OCI-LY7 (cell line): ENCODE measurements around the gene CEP112. TPM values are rescaled to one million over a fixed set of nuclear protein-coding genes. Genes with fewer than 3 reads are reported as not detected.
A peak's percentile ranks its signal among the peaks of the same experiment; 100 is the strongest.

ENCODE experiments used
- BruUV-seq: library from RNA; stranded (reverse); fragments of 400-500 nt; replicated peaks from 2 replicates; lab custom pipeline; 2021; lab: Mats Ljungman, UMichigan
- CTCF ChIA-PET: fragments of 300-600 bp; sonication (Branson Sonifier 250); formaldehyde crosslinking; loops from one replicate; lab custom pipeline; 2022; ENCODE audit warnings: antibody characterized with exemption; ENCODE audit not compliant: unreplicated experiment; lab: Charles Lee
- POLR2A ChIA-PET: fragments of 300-600 bp; sonication (Branson Sonifier 250); formaldehyde crosslinking; loops from one replicate; lab custom pipeline; 2022; ENCODE audit warnings: antibody characterized with exemption; lab: Charles Lee
- DNase-seq: peaks from one replicate; pipeline ENCODE4 v3.0.0-alpha.2; 2015; ENCODE audit warnings: low spot score
- H2AFZ ChIP-seq: fragments of 200-600 bp; sonication (generic), shearing (Covaris generic); 2 replicates; pipeline ENCODE4 v1.6.1; 2014; ENCODE audit warnings: mild to moderate bottlenecking, antibody characterized with exemption, low read length, moderate library complexity
- H3K27ac ChIP-seq: fragments of 200-600 bp; sonication (generic); 2 replicates; pipeline ENCODE4 v1.5.1; 2014; ENCODE audit warnings: mixed run types, low read depth, mild to moderate bottlenecking, moderate library complexity, low read length, inconsistent platforms; ENCODE audit not compliant: poor library complexity, severe bottlenecking
- H3K36me3 ChIP-seq: fragments of 200-600 bp; sonication (generic); 2 replicates; pipeline ENCODE4 v1.6.1; 2014; ENCODE audit warnings: mild to moderate bottlenecking, antibody characterized with exemption, low read length, moderate library complexity, mixed read lengths; ENCODE audit not compliant: insufficient read depth
- H3K4me1 ChIP-seq: fragments of 200-600 bp; sonication (generic); 2 replicates; pipeline ENCODE4 v1.5.1; 2014; ENCODE audit warnings: mild to moderate bottlenecking, low read length; ENCODE audit not compliant: insufficient read depth, poor library complexity, severe bottlenecking
- H3K4me2 ChIP-seq: fragments of 200-600 bp; sonication (generic); 2 replicates; pipeline ENCODE4 v1.6.1; 2014; ENCODE audit warnings: mild to moderate bottlenecking, low read length
- H3K4me3 ChIP-seq: fragments of 200-600 bp; sonication (generic); 2 replicates; pipeline ENCODE4 v1.5.1; 2014; ENCODE audit warnings: mild to moderate bottlenecking, low read depth, low read length; ENCODE audit not compliant: poor library complexity, severe bottlenecking
- H3K79me2 ChIP-seq: fragments of 200-600 bp; sonication (generic); 2 replicates; pipeline ENCODE4 v1.6.1; 2016; ENCODE audit warnings: low read depth, mild to moderate bottlenecking, low read length, moderate library complexity, mixed read lengths; ENCODE audit not compliant: insufficient read depth
- H3K9me2 ChIP-seq: fragments of 200-600 bp; sonication (generic); 2 replicates; pipeline ENCODE4 v1.6.1; 2016; ENCODE audit warnings: mild to moderate bottlenecking, low read length, mixed read lengths; ENCODE audit not compliant: insufficient read depth
- H3K9me3 ChIP-seq: fragments of 200-600 bp; sonication (generic); 2 replicates; pipeline ENCODE4 v1.6.1; 2014; ENCODE audit warnings: mild to moderate bottlenecking, mixed run types, low read length, mixed read lengths
- H4K20me1 ChIP-seq: fragments of 200-600 bp; sonication (generic); 2 replicates; pipeline ENCODE4 v1.6.1; 2014; ENCODE audit warnings: mild to moderate bottlenecking, antibody characterized with exemption, low read length, moderate library complexity, mixed read lengths; ENCODE audit not compliant: insufficient read depth
- EZH2phosphoT487 ChIP-seq: fragments of 200-600 bp; sonication (generic); IDR thresholded peaks from 2 replicates; pipeline ENCODE4 v1.6.1; 2018; ENCODE audit warnings: low read depth, borderline replicate concordance, mild to moderate bottlenecking, mixed run types, antibody characterized with exemption, low read length, moderate library complexity, mixed read lengths
- intact Hi-C: fragments of 100-400 bp; cut with micrococcal nuclease; formaldehyde crosslinking; loops from one replicate; pipeline ENCODE4 v1.10.0; 2022; ENCODE audit not compliant: unreplicated experiment
- total RNA-seq, 2 experiments: library from RNA; depleted of rRNA in 1 of 2; stranded (reverse); fragments of >200 nt in 1 of 2; shearing (Covaris generic) in 1 of 2; gene quantifications; 2 replicates each; pipeline ENCODE4 v1.2.3, GENCODE V29; 2014 to 2022
- TF ChIP-seq, protein P1 (sequence below): fragments of 200-600 bp; sonication (generic); conservative IDR thresholded peaks from 2 replicates; pipeline ENCODE4 v1.5.1; 2014; ENCODE audit warnings: mild to moderate bottlenecking, antibody characterized with exemption, low read length, moderate library complexity, mixed read lengths

CEP112 gene
- total RNA-seq, 2 experiments from 2014 or later: 2.7 to 6.9 TPM

DNA sequence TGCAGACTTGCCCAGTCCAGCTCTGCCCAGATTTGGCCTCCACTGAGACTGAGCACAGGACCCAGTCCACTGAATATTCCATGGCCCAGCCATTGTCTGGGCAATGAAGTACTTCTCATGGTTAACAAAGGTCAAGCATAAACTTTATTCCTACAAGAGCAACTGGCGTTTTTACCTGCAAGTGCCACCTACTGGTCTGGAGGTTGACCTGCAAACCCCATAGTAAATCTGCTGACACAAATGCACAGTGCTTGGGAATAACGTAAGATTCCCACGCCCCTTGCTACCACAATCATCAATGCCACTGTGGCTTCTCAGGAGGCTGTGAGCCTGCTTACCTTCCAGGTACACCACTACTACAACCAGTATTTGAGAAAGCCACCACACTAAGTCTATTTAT, 170.2 kb downstream of the CEP112 start:
- Histone ChIP-seq H3K79me2 (no peaks in the 10 kb centered on the region), H3K4me2 (no peak overlapping the region), H3K4me1 (no peaks in the 10 kb centered on the region), H3K9me2 (no peaks in the 10 kb centered on the region), H2AFZ (no peak overlapping the region), H3K4me3 (no peak overlapping the region), H3K27ac (no peak overlapping the region), H3K36me3 (no peaks in the 10 kb centered on the region), H3K9me3 (peaks cover 13% of the 10 kb centered on the region; the same call in 1 of the 2 replicates), H4K20me1 (no peaks in the 10 kb centered on the region)
- DNase-seq: peak; percentile 4
- no TSS peak for BruUV-seq
- TF ChIP-seq, protein P1, sequence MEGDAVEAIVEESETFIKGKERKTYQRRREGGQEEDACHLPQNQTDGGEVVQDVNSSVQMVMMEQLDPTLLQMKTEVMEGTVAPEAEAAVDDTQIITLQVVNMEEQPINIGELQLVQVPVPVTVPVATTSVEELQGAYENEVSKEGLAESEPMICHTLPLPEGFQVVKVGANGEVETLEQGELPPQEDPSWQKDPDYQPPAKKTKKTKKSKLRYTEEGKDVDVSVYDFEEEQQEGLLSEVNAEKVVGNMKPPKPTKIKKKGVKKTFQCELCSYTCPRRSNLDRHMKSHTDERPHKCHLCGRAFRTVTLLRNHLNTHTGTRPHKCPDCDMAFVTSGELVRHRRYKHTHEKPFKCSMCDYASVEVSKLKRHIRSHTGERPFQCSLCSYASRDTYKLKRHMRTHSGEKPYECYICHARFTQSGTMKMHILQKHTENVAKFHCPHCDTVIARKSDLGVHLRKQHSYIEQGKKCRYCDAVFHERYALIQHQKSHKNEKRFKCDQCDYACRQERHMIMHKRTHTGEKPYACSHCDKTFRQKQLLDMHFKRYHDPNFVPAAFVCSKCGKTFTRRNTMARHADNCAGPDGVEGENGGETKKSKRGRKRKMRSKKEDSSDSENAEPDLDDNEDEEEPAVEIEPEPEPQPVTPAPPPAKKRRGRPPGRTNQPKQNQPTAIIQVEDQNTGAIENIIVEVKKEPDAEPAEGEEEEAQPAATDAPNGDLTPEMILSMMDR: peak; percentile 58
- TF ChIP-seq EZH2phosphoT487: no peak
- POLR2A ChIA-PET: interaction anchor here (0.5 to 1.2 kb wide), 2 partner anchors 10 to 18 kb away, joined by 3 read pairs; no protein-coding TSS in a partner anchor
- CTCF ChIA-PET: no interaction called here
- intact Hi-C loops: no loop called here

DNA sequence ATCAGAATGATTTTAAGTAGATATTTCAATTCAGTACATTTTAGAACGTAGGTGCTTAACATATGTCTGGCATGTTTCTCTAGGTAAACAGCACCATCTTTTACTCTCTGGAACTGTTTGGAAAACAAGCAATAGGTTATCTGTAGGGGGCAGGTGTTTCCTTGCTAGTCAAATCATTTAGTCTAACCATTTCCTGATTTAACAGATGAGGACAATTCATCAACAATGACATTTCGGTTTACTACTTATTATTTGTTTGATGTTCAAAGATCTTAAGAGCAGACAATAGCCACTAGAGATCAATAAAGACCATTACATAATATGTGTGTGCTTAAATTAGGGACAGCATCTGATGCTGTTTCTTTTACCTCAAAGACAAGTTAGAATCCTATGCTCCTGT, 173.1 kb downstream of the CEP112 start:
- BruUV-seq: no TSS peak
- intact Hi-C loops: no loop called here

DNA sequence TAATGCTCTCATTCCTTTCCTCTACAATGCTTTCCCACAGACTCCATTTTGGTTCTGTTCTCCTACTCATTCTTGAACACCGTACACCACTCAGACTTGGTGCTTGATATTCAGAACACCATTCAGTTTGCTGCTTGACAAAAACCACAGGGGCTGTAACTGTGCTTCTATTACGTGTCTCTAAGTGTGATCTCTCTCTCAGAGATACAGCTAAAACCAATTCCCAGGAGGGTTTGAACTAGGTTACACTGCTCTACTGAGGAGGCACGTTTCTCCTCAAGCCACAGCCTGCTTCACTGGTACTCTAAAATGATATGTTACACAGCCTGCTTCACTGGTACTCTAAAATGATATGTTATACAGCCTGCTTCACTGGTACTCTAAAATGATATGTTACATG, 175.7 kb downstream of the CEP112 start:
- ChIA-PET POLR2A (no interaction called here), CTCF (no interaction called here)
- no peaks in the 10 kb centered on the region for H3K79me2 ChIP-seq
- H3K36me3 ChIP-seq: no peaks in the 10 kb centered on the region
- BruUV-seq: no TSS peak
- no peaks in the 10 kb centered on the region for H3K4me1 ChIP-seq
- no peak overlapping the region for H3K27ac ChIP-seq
- no peak for DNase-seq
- no peaks in the 10 kb centered on the region for H4K20me1 ChIP-seq
- H3K4me3 ChIP-seq: no peak overlapping the region
- intact Hi-C loops: no loop called here
- H2AFZ ChIP-seq: no peak overlapping the region
- no peaks in the 10 kb centered on the region for H3K9me2 ChIP-seq
- no peak overlapping the region for H3K4me2 ChIP-seq
- no peak for TF ChIP-seq EZH2phosphoT487
- TF ChIP-seq, protein P1: no peak
- H3K9me3 ChIP-seq: no peaks in the 10 kb centered on the region

More for the DNA sequence above, 173.1 kb downstream of the CEP112 start:
- peak; percentile 5 for DNase-seq
- ChIA-PET CTCF (no interaction called here), POLR2A (no interaction called here)
- no peaks in the 10 kb centered on the region for H3K36me3 ChIP-seq
- TF ChIP-seq EZH2phosphoT487: no peak
- TF ChIP-seq, protein P1: no peak
- H3K4me2 ChIP-seq: peak overlapping the region; percentile 14; the same call in 1 of the 2 replicates
- no peaks in the 10 kb centered on the region for H3K9me2 ChIP-seq
- no peak overlapping the region for H3K27ac ChIP-seq
- 0 out of 2 replicates have a peak, but pooled peaks cover 2% of the 10 kb centered on the region for H3K9me3 ChIP-seq
- H2AFZ ChIP-seq: 0 out of 2 replicates have a peak overlapping the region, but pooled peaks have one; percentile 6
- H3K4me1 ChIP-seq: no peaks in the 10 kb centered on the region
- H3K79me2 ChIP-seq: no peaks in the 10 kb centered on the region
- H3K4me3 ChIP-seq: no peak overlapping the region
- H4K20me1 ChIP-seq: no peaks in the 10 kb centered on the region
